ENCODE measurements around the gene AQP11.
"Not testable (repeated sequence)": the region's sequence is repeated elsewhere in the genome, so short reads cannot be mapped to it uniquely, and the experiment has no call there.

Gene AQP11

DNA sequence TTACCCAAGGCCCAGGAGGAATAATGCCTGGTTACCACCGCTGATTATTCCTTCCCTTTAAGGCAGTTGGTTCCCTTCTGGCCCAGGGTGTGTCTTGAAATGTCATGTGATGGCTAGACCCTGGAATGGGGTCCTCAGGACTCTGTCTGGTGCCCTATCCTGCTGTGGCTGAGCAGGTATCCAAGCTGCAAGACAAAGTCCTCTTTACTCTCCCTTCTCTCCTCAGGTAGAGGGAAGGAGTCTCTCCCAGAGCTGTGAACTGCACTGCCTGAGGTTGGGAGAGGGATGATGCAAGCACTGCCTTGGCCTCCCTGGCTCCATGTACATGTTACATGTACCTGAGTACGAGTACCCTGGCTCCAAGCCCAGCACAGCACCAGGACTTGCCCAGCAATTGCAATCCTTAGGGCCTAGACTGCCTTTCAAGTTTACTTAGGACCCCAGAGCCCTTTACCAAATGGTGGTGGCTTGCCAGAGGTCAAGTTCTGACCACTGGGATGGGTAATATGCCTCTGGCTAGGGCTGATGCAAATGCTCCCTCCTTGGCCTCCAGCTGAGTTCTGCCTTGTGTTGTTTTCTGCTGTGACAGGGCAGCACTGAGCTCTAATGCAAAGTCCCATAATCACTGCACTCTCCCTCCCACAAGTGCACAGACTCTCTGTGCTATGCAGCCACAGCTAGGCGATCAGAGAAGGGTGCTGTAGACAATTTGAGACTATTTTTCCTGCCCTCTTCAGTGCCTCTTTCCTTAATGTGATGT is 20.7 kb upstream of the AQP11 start:
- no peak overlapping the region for H3K27ac ChIP-seq
- TF ChIP-seq, protein P1, sequence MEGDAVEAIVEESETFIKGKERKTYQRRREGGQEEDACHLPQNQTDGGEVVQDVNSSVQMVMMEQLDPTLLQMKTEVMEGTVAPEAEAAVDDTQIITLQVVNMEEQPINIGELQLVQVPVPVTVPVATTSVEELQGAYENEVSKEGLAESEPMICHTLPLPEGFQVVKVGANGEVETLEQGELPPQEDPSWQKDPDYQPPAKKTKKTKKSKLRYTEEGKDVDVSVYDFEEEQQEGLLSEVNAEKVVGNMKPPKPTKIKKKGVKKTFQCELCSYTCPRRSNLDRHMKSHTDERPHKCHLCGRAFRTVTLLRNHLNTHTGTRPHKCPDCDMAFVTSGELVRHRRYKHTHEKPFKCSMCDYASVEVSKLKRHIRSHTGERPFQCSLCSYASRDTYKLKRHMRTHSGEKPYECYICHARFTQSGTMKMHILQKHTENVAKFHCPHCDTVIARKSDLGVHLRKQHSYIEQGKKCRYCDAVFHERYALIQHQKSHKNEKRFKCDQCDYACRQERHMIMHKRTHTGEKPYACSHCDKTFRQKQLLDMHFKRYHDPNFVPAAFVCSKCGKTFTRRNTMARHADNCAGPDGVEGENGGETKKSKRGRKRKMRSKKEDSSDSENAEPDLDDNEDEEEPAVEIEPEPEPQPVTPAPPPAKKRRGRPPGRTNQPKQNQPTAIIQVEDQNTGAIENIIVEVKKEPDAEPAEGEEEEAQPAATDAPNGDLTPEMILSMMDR (conservative IDR thresholded peaks at IDR 0.05; ENCODE audit: low read depth): no peak
- ChIA-PET POLR2A (ENCODE audit: low non-redundant PET) (no interaction called here), CTCF (interaction anchor here (0.6 kb wide), 1 partner anchor 65 kb away, joined by 4 read pairs; no protein-coding TSS in a partner anchor)
- DNase-seq (ENCODE audit: low spot score): no peak

DNA sequence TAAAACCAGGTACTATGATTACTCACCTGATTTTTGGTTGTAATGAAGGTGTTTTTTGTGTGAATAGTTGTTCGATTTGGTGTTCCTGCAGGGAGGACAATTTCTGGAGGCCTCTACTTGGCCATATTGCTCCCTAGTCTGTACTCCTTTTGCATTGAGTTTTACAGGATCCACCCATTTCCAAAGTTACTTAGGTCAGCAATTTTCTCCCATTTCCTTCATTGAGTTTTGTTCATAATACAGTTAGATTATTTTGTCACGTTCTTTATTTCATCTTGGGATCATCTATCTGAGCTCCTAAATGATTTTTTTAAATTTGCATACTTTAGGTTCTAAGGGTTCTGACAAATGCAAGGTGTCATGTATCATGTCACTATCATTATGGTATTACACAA is 20.1 kb upstream of the AQP11 start:
- ChIA-PET CTCF (no interaction called here), POLR2A (ENCODE audit: low non-redundant PET) (no interaction called here)
- no peak overlapping the region for H3K27ac ChIP-seq
- no peak for DNase-seq (ENCODE audit: low spot score)
- TF ChIP-seq, protein P1 (conservative IDR thresholded peaks at IDR 0.05; ENCODE audit: low read depth): no peak

DNA sequence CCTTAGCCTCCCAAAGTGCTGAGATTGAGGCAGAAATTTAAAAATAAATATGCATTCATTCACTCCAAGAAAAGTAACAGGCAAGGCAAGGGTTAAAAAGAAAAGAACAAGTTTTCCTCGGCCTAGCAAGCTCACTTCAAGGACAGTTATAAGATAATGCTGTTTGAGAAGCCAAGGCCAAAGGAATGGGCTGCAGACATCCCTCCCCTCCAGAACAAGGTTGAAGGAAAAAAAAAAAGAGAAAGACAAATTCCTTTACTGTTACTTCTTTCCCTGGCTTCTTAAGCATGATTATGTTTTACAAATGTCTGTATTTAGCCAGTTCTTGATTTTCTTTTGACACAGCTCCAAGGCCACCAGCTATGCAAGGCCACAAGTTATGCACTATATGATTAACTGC is 18.9 kb upstream of the AQP11 start:
- CTCF ChIA-PET: interaction anchor here (0.6 to 0.7 kb wide), 2 partner anchors 31 to 490 kb away, joined by 3 read pairs; no protein-coding TSS in a partner anchor
- POLR2A ChIA-PET (ENCODE audit: low non-redundant PET); DNase-seq (ENCODE audit: low spot score); H3K27ac ChIP-seq: not testable (repeated sequence)

DNA sequence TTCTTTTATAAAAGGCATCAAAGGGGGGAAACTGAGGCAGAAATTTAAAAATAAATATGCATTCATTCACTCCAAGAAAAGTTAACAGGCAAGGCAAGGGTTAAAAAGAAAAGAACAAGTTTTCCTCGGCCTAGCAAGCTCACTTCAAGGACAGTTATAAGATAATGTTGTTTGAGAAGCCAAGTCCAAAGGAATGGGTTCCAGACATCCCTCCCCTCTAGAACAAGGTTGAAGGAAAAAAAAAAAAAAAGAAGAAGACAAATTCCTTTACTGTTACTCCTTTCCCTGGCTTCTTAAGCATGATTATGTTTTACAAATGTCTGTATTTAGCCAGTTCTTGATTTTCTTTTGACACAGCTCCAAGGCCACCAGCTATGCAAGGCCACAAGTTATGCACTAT is 14.3 kb upstream of the AQP11 start:
- H3K27ac ChIP-seq; DNase-seq (ENCODE audit: low spot score): not testable (repeated sequence)
- CTCF ChIA-PET: interaction anchor here (0.6 to 0.9 kb wide), 2 partner anchors 27 to 36 kb away, joined by 6 to 7 read pairs; no protein-coding TSS in a partner anchor
- POLR2A ChIA-PET (ENCODE audit: low non-redundant PET): interaction anchor here (0.6 kb wide), 1 partner anchor 12 kb away, joined by 4 read pairs; no protein-coding TSS in a partner anchor

DNA sequence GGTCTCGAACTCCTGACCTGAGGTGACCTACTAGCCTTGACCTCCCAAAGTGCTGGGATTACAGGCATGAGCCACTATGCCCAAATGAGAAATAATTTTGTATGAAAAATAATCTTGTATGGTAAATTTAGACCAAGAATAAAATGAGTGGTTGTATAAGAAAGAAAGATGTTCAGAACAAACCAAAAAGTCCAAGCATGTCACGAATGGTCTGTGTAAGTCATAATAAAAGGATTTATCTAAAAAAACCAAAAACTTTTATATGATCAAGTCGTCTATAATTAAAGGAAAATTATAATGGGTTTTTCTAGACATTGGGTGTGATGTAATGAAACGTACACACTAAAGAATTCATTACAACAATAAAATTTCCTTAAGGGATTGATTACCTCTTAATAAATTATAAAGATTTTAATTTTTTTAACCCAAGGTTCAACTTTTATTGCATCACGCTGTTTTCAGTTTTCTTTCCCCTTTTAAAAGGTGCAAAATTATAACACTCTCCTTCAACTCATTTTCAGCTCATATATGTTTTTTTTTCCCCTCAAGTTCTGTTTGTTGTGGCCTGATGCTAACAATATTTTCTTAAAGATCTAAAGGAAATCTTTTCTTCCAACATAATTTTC is 8.9 kb upstream of the AQP11 start:
- H3K27ac ChIP-seq: no peak overlapping the region
- CTCF ChIA-PET: no interaction called here
- POLR2A ChIA-PET (ENCODE audit: low non-redundant PET): no interaction called here
- no peak for DNase-seq (ENCODE audit: low spot score)
- TF ChIP-seq, protein P1 (conservative IDR thresholded peaks at IDR 0.05; ENCODE audit: low read depth): no peak

DNA sequence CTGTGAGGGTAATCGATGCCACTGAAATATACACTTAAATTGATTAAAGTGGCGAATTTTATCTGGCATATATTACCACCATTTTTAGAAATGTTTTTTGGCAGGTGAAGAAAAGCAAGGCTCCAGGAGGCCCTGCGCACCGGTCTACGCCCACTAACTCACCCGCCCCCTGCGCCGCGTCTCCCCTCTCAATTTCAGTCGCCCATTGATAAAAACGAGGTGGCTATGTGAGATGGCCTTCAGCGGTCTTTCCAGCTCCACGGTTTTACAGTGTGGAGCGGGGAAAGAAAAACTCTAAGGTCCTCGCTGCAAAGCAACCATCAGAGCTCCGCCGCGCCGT is 602 bp upstream of the AQP11 start:
- CTCF ChIA-PET: interaction anchor here (1.0 kb wide), 1 partner anchor 22 kb away, joined by 3 read pairs; no protein-coding TSS in a partner anchor
- DNase-seq (ENCODE audit: low spot score): no peak
- TF ChIP-seq, protein P1 (conservative IDR thresholded peaks at IDR 0.05; ENCODE audit: low read depth): no peak
- POLR2A ChIA-PET (ENCODE audit: low non-redundant PET): no interaction called here
- peak overlapping the region; percentile 64 for H3K27ac ChIP-seq

DNA sequence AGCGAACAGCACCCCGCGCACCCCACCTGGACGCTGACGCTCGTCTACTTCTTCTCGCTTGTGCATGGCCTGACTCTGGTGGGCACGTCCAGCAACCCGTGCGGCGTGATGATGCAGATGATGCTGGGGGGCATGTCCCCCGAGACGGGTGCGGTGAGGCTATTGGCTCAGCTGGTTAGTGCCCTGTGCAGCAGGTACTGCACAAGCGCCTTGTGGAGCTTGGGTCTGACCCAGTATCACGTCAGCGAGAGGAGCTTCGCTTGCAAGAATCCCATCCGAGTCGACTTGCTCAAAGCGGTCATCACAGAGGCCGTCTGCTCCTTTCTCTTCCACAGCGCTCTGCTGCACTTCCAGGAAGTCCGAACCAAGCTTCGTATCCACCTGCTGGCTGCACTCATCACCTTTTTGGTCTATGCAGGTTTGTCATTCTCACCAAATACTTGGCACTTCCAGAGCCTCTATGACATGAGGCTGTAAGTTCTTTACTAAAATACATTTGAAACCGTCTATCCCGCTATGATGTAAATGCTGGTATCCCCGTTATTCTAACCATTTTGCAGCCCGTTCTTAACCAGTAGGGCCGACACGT is 535 bp downstream of the AQP11 start:
- TF ChIP-seq, protein P1 (conservative IDR thresholded peaks at IDR 0.05; ENCODE audit: low read depth): no peak
- CTCF ChIA-PET: interaction anchor here (0.6 to 0.9 kb wide), 2 partner anchors 403 to 463 kb away, joined by 3 read pairs; no protein-coding TSS in a partner anchor
- no peak for DNase-seq (ENCODE audit: low spot score)
- H3K27ac ChIP-seq: peak overlapping the region; percentile 64
- POLR2A ChIA-PET (ENCODE audit: low non-redundant PET): no interaction called here
